EH (cell line): ENCODE results near the gene RXFP1.

Experiments used
- DNase-seq: peaks from one replicate; pipeline ENCODE4 v3.0.0-alpha.2; 2015; ENCODE audit warnings: low read depth

The RXFP1 gene

GRCh38 chr4:158671915-158672806 lies 150.5 kb downstream of the RXFP1 start, which contains the start of gene ETFDH:
Gene ETFDH (plus strand): TSS chr4:158672296. CDS start chr4:158672457, 161 bp downstream.
- peak; percentile 100 for DNase-seq

GRCh38 chr4:158673633-158674032 lies 152.0 kb downstream of the RXFP1 start:
- DNase-seq, result no peak

GRCh38 chr4:158676076-158676475 lies 154.4 kb downstream of the RXFP1 start:
- no peak for DNase-seq

GRCh38 chr4:158678767-158679166 lies 157.1 kb downstream of the RXFP1 start:
- no peak for DNase-seq

GRCh38 chr4:158681629-158682028 lies 159.9 kb downstream of the RXFP1 start:
- no peak for DNase-seq

GRCh38 chr4:158682066-158682465 lies 160.4 kb downstream of the RXFP1 start:
- DNase-seq, result no peak

- no peak for DNase-seq
Observed at GRCh38 chr4:158688813-158689212, 167.1 kb downstream of the RXFP1 start.
